Adrenal gland (tissue), 5 donors: ENCODE data around the gene HECTD3.

ENCODE experiments used
- POLR2A ChIP-seq, 2 donors: fragments of 450-650 bp; IDR thresholded peaks; one replicate each; pipeline ENCODE4 v1.6.1; 2017; ENCODE audit warnings: antibody characterized with exemption in 2 of 2, mild to moderate bottlenecking in 2 of 2, moderate library complexity in 1 of 2
- TF ChIP-seq, protein P1 (sequence below), 6 experiments: fragments of 450-650 bp in 4 of 6; fragments of 200-600 bp in 2 of 6; sonication (generic) in 1 of 6; IDR thresholded peaks; 1 replicate in 5 of 6; 2 replicates in 1 of 6; pipeline versions ENCODE4 v1.5.1 to v1.8.0; 2016 to 2021; ENCODE audit warnings: antibody characterized with exemption in 6 of 6, mild to moderate bottlenecking in 2 of 6, moderate library complexity in 1 of 6
- donor health status: DM: no; HTN: no; CAD: no.

DNA sequence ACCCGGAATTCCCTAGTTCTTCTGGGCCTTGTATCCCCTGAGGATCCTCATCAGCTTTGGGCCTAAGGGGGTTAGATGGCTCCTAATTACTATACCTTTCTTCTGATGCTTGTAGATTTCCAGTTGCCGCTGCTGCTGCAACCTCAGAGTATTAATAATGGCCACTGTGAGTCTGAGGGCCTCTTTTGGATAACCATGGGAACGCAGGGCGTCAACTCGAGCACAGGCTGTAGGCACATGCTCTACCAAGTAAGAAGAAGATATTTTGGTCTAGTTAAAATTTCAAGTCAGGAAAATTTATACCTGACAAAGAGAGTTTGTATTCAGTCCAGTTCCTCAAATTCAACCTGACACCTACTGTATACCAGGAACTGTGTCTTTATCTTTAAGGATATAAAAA is 29.2 kb upstream of the HECTD3 start:
- TF ChIP-seq, protein P1, sequence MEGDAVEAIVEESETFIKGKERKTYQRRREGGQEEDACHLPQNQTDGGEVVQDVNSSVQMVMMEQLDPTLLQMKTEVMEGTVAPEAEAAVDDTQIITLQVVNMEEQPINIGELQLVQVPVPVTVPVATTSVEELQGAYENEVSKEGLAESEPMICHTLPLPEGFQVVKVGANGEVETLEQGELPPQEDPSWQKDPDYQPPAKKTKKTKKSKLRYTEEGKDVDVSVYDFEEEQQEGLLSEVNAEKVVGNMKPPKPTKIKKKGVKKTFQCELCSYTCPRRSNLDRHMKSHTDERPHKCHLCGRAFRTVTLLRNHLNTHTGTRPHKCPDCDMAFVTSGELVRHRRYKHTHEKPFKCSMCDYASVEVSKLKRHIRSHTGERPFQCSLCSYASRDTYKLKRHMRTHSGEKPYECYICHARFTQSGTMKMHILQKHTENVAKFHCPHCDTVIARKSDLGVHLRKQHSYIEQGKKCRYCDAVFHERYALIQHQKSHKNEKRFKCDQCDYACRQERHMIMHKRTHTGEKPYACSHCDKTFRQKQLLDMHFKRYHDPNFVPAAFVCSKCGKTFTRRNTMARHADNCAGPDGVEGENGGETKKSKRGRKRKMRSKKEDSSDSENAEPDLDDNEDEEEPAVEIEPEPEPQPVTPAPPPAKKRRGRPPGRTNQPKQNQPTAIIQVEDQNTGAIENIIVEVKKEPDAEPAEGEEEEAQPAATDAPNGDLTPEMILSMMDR (IDR thresholded peaks at IDR 0.05): no peak
- TF ChIP-seq POLR2A (IDR thresholded peaks at IDR 0.05): no peak
